GM23338 (cell line): ENCODE measurements around the gene COL15A1. TPM values are rescaled to one million over a fixed set of nuclear protein-coding genes. Genes with fewer than 3 reads are reported as not detected.

Experiments
- ATAC-seq: fragments of 200-7000 bp; cut with Tn5 transposase; 3 replicates; pipeline ENCODE4 v1.9.1; 2020
- DNase-seq: peaks from one replicate; pipeline ENCODE4 v3.0.0-alpha.2; 2015; ENCODE audit warnings: low spot score
- H2AFZ ChIP-seq: fragments of 200-600 bp; sonication (generic); 2 replicates; pipeline ENCODE4 v1.8.0; 2016; ENCODE audit warnings: antibody characterized with exemption, mild to moderate bottlenecking, moderate library complexity
- H3F3A ChIP-seq: fragments of 200-600 bp; sonication (generic); replicated peaks from 2 replicates; pipeline ENCODE4 v1.8.0; 2017; ENCODE audit warnings: antibody characterized with exemption, mixed run types, low read depth
- H3K27ac ChIP-seq: fragments of 200-600 bp; sonication (generic); 2 replicates; pipeline ENCODE4 v1.6.1; 2016; ENCODE audit warnings: low read depth
- H3K27me3 ChIP-seq: fragments of 200-600 bp; sonication (generic); 2 replicates; pipeline ENCODE4 v1.8.0; 2016; ENCODE audit warnings: mild to moderate bottlenecking, mixed run types, moderate library complexity; ENCODE audit not compliant: insufficient read depth
- H3K36me3 ChIP-seq: fragments of 200-600 bp; sonication (generic); 2 replicates; pipeline ENCODE4 v1.8.0; 2016; ENCODE audit warnings: mild to moderate bottlenecking; ENCODE audit not compliant: insufficient read depth
- H3K4me1 ChIP-seq: fragments of 200-600 bp; sonication (generic); 2 replicates; pipeline ENCODE4 v1.8.0; 2016; ENCODE audit warnings: mild to moderate bottlenecking, moderate library complexity; ENCODE audit not compliant: insufficient read depth
- H3K4me2 ChIP-seq: fragments of 200-600 bp; sonication (generic); 2 replicates; pipeline ENCODE4 v1.7.1; 2017; ENCODE audit warnings: mixed run types
- H3K4me3 ChIP-seq: fragments of 200-600 bp; sonication (generic); 2 replicates; pipeline ENCODE4 v1.6.1; 2016; ENCODE audit warnings: mixed run types
- H3K79me2 ChIP-seq: fragments of 200-600 bp; sonication (generic); replicated peaks from 2 replicates; pipeline ENCODE4 v1.8.0; 2017; ENCODE audit warnings: mild to moderate bottlenecking; ENCODE audit not compliant: insufficient read depth
- H3K9me2 ChIP-seq: fragments of 200-600 bp; sonication (generic); 2 replicates; pipeline ENCODE4 v1.8.0; 2017; ENCODE audit not compliant: insufficient read depth
- H4K20me1 ChIP-seq: fragments of 200-600 bp; sonication (generic); replicated peaks from 2 replicates; pipeline ENCODE4 v1.8.0; 2017; ENCODE audit warnings: mild to moderate bottlenecking; ENCODE audit not compliant: insufficient read depth
- H3K27ac Mint-ChIP-seq: 2 replicates; pipeline ENCODE4 v1.8.0; 2020; ENCODE audit warnings: inconsistent platforms, mild to moderate bottlenecking, moderate library complexity, mixed read lengths
- H3K27me3 Mint-ChIP-seq: 3 replicates; pipeline ENCODE4 v1.8.0; 2022; ENCODE audit warnings: low read depth, mild to moderate bottlenecking, moderate library complexity, mixed read lengths, inconsistent platforms; ENCODE audit not compliant: insufficient read depth, poor library complexity
- H3K36me3 Mint-ChIP-seq: 3 replicates; pipeline ENCODE4 v1.8.0; 2021; ENCODE audit warnings: low read depth, mild to moderate bottlenecking, inconsistent platforms, moderate library complexity, mixed read lengths
- H3K4me1 Mint-ChIP-seq: 3 replicates; pipeline ENCODE4 v1.8.0; 2020; ENCODE audit warnings: mild to moderate bottlenecking, inconsistent platforms, mixed read lengths
- H3K4me3 Mint-ChIP-seq: 3 replicates; pipeline ENCODE4 v1.8.0; 2021; ENCODE audit warnings: moderate library complexity, mild to moderate bottlenecking, inconsistent platforms, mixed read lengths
- H3K9me3 Mint-ChIP-seq: 3 replicates; pipeline ENCODE4 v1.8.0; 2020; ENCODE audit warnings: moderate library complexity, mild to moderate bottlenecking, inconsistent platforms, mixed read lengths
- CREB1 ChIP-seq: fragments of 250-450 bp; sonication (Bioruptor Pico); IDR thresholded peaks from 2 replicates; pipeline ENCODE4 v1.5.0; 2020; ENCODE audit warnings: low read depth, mild to moderate bottlenecking, moderate library complexity
- EZH2 ChIP-seq: fragments of 200-600 bp; sonication (generic); IDR thresholded peaks from one replicate; pipeline ENCODE4 v1.8.0; 2017; ENCODE audit warnings: antibody characterized with exemption, mild to moderate bottlenecking, low read depth; ENCODE audit not compliant: unreplicated experiment
- EZH2phosphoT487 ChIP-seq: fragments of 200-600 bp; sonication (generic); IDR thresholded peaks from one replicate; pipeline ENCODE4 v1.8.1; 2018; ENCODE audit warnings: antibody characterized with exemption; ENCODE audit not compliant: unreplicated experiment
- JUNB ChIP-seq: IDR thresholded peaks from one replicate; pipeline ENCODE4 v1.6.1; 2016; ENCODE audit warnings: antibody characterized with exemption; ENCODE audit not compliant: unreplicated experiment
- NANOG ChIP-seq: IDR thresholded peaks from 2 replicates; pipeline ENCODE4 v1.6.1; 2016; ENCODE audit warnings: antibody characterized with exemption, borderline replicate concordance
- POLR2AphosphoS5 ChIP-seq: IDR thresholded peaks from 2 replicates; pipeline ENCODE4 v1.6.1; 2016; ENCODE audit warnings: antibody characterized with exemption, low read depth
- REST ChIP-seq: IDR thresholded peaks from one replicate; pipeline ENCODE4 v1.6.1; 2018; ENCODE audit warnings: antibody characterized with exemption; ENCODE audit not compliant: unreplicated experiment
- STAT1 ChIP-seq: IDR thresholded peaks from one replicate; pipeline ENCODE4 v1.6.1; 2016; ENCODE audit warnings: antibody characterized with exemption; ENCODE audit not compliant: unreplicated experiment
- ZNF114 ChIP-seq: fragments of 250-450 bp; sonication (Bioruptor Pico); IDR thresholded peaks from 2 replicates; pipeline ENCODE4 v1.5.0; 2020; ENCODE audit warnings: mild to moderate bottlenecking, moderate library complexity
- ZNF331 ChIP-seq: fragments of 250-450 bp; sonication (Bioruptor Pico); IDR thresholded peaks from 2 replicates; pipeline ENCODE4 v1.5.0; 2020; ENCODE audit warnings: low read depth, mild to moderate bottlenecking, moderate library complexity
- polyA plus RNA-seq: library from polyadenylated mRNA; unstranded; fragments of >200 nt; fragmentation: Nextera tagmentation; extraction: Ambion mirVana; gene quantifications from 2 replicates; pipeline ENCODE4 v1.2.1, GENCODE V29; 2016
- total RNA-seq: library from RNA; depleted of rRNA; stranded (reverse); fragments of >200 nt; shearing (Covaris generic); gene quantifications from 2 replicates; pipeline ENCODE4 v1.2.3, GENCODE V29; 2014
- TF ChIP-seq, protein P1 (sequence below), 2 experiments: fragments of 200-600 bp in 1 of 2; sonication (generic) in 1 of 2; conservative IDR thresholded peaks; 2 replicates each; pipeline versions ENCODE4 v1.5.1 to v1.6.1; 2016 to 2017; ENCODE audit warnings: antibody characterized with exemption in 2 of 2, low read depth in 2 of 2, mild to moderate bottlenecking in 2 of 2, moderate library complexity in 1 of 2
- TF ChIP-seq, protein P2 (sequence below): IDR thresholded peaks from 2 replicates; pipeline ENCODE4 v1.6.1; 2016; ENCODE audit warnings: antibody characterized with exemption

Gene COL15A1
- total and polyA plus RNA-seq, 2 experiments from 2014 or later: 0.17 to 0.18 TPM

- H3K4me3 Mint-ChIP-seq: no peak overlapping the region
- Histone ChIP-seq H3K9me2 (peaks cover 12% of the 10 kb centered on the region), H3F3A (no peaks in the 10 kb centered on the region), H3K27me3 (no peaks in the 10 kb centered on the region), H3K27ac (no peak overlapping the region), H3K79me2 (no peaks in the 10 kb centered on the region), H4K20me1 (no peaks in the 10 kb centered on the region), H3K36me3 (0 out of 2 replicates have a peak, but pooled peaks cover 5% of the 10 kb centered on the region), H3K4me2 (no peak overlapping the region), H3K4me3 (no peak overlapping the region), H2AFZ (no peak overlapping the region), H3K4me1 (no peaks in the 10 kb centered on the region)
- H3K4me1 Mint-ChIP-seq: no peaks in the 10 kb centered on the region
- peaks cover 50% of the 10 kb centered on the region for H3K9me3 Mint-ChIP-seq
- TF ChIP-seq POLR2AphosphoS5 (no peak), EZH2 (no peak), CREB1 (CRISPR knock-in tag) (no peak), NANOG (no peak)
- H3K27me3 Mint-ChIP-seq: peaks cover 7% of the 10 kb centered on the region
- no peak overlapping the region for H3K27ac Mint-ChIP-seq
- peaks cover 14% of the 10 kb centered on the region for H3K36me3 Mint-ChIP-seq
- ATAC-seq (no peak), DNase-seq (no peak)
These were observed 71.7 kb downstream of the COL15A1 start for GRCh38 chr9:99015448-99015847.

GRCh38 chr9:99015890-99016289 is 72.2 kb downstream of the COL15A1 start:
- Mint-ChIP-seq H3K4me3 (no peak overlapping the region), H3K36me3 (peaks cover 11% of the 10 kb centered on the region), H3K27ac (no peak overlapping the region), H3K9me3 (peaks cover 45% of the 10 kb centered on the region), H3K27me3 (peaks cover 7% of the 10 kb centered on the region), H3K4me1 (no peaks in the 10 kb centered on the region)
- Histone ChIP-seq H3K4me1 (no peaks in the 10 kb centered on the region), H2AFZ (no peak overlapping the region), H3K9me2 (peaks cover 12% of the 10 kb centered on the region), H3K27ac (no peak overlapping the region), H3K36me3 (0 out of 2 replicates have a peak, but pooled peaks cover 2% of the 10 kb centered on the region), H3K79me2 (no peaks in the 10 kb centered on the region), H3K4me2 (no peak overlapping the region), H4K20me1 (no peaks in the 10 kb centered on the region), H3K4me3 (no peak overlapping the region), H3F3A (no peaks in the 10 kb centered on the region), H3K27me3 (no peaks in the 10 kb centered on the region)
- DNase-seq: no peak
- no peak for ATAC-seq
- no peak for TF ChIP-seq NANOG
- TF ChIP-seq, protein P1, sequence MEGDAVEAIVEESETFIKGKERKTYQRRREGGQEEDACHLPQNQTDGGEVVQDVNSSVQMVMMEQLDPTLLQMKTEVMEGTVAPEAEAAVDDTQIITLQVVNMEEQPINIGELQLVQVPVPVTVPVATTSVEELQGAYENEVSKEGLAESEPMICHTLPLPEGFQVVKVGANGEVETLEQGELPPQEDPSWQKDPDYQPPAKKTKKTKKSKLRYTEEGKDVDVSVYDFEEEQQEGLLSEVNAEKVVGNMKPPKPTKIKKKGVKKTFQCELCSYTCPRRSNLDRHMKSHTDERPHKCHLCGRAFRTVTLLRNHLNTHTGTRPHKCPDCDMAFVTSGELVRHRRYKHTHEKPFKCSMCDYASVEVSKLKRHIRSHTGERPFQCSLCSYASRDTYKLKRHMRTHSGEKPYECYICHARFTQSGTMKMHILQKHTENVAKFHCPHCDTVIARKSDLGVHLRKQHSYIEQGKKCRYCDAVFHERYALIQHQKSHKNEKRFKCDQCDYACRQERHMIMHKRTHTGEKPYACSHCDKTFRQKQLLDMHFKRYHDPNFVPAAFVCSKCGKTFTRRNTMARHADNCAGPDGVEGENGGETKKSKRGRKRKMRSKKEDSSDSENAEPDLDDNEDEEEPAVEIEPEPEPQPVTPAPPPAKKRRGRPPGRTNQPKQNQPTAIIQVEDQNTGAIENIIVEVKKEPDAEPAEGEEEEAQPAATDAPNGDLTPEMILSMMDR (conservative IDR thresholded peaks at IDR 0.05; ENCODE audit: low read depth in 2 of 2): no peak
- TF ChIP-seq STAT1: no peak
- no peak for TF ChIP-seq POLR2AphosphoS5
- TF ChIP-seq, protein P2, sequence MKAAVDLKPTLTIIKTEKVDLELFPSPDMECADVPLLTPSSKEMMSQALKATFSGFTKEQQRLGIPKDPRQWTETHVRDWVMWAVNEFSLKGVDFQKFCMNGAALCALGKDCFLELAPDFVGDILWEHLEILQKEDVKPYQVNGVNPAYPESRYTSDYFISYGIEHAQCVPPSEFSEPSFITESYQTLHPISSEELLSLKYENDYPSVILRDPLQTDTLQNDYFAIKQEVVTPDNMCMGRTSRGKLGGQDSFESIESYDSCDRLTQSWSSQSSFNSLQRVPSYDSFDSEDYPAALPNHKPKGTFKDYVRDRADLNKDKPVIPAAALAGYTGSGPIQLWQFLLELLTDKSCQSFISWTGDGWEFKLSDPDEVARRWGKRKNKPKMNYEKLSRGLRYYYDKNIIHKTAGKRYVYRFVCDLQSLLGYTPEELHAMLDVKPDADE: no peak
- no peak for TF ChIP-seq JUNB
- no peak for TF ChIP-seq EZH2phosphoT487
- TF ChIP-seq ZNF114: no peak
- no peak for TF ChIP-seq ZNF331
- TF ChIP-seq REST: no peak
- TF ChIP-seq EZH2: no peak
